Endodermal cell (in vitro differentiated cells): ENCODE data around the gene HMG20B. TPM values are rescaled to one million over a fixed set of nuclear protein-coding genes. Genes with fewer than 3 reads are reported as not detected.
"Not testable (repeated sequence)": the region's sequence is repeated elsewhere in the genome, so short reads cannot be mapped to it uniquely, and the experiment has no call there.

Experiments used
- DNase-seq: peaks from one replicate; pipeline ENCODE4 v3.0.0-alpha.2; 2017
- H3K27ac ChIP-seq: 2 replicates; pipeline ENCODE4 v1.5.1; 2013; ENCODE audit warnings: mild to moderate bottlenecking, low read depth, low read length, moderate library complexity
- H3K27me3 ChIP-seq: 2 replicates; pipeline ENCODE4 v1.6.1; 2013; ENCODE audit warnings: mild to moderate bottlenecking, low read length, moderate library complexity; ENCODE audit not compliant: insufficient read depth, control insufficient read depth, poor library complexity, severe bottlenecking
- H3K36me3 ChIP-seq: 2 replicates; pipeline ENCODE4 v1.7.0; 2013; ENCODE audit warnings: mild to moderate bottlenecking, low read length, moderate library complexity; ENCODE audit not compliant: control insufficient read depth, insufficient read depth
- H3K4me1 ChIP-seq: one replicate; pipeline ENCODE4 v1.7.0; 2013; ENCODE audit warnings: low read length; ENCODE audit not compliant: control insufficient read depth, insufficient read depth
- H3K4me3 ChIP-seq: 2 replicates; pipeline ENCODE4 v1.5.1; 2013; ENCODE audit warnings: mild to moderate bottlenecking, low read length, moderate library complexity
- H3K9ac ChIP-seq: 2 replicates; pipeline ENCODE4 v1.6.1; 2013; ENCODE audit warnings: mild to moderate bottlenecking, low read length, moderate library complexity; ENCODE audit not compliant: poor library complexity, severe bottlenecking; ENCODE audit errors: extremely low read depth
- H3K9me3 ChIP-seq: 2 replicates; pipeline ENCODE4 v1.6.1; 2013; ENCODE audit warnings: mild to moderate bottlenecking, low read length, moderate library complexity; ENCODE audit not compliant: control insufficient read depth
- H3K27ac Mint-ChIP-seq: 2 replicates; pipeline ENCODE4 v1.8.0; 2020; ENCODE audit warnings: mixed read lengths
- H3K27me3 Mint-ChIP-seq: 2 replicates; pipeline ENCODE4 v1.8.0; 2021; ENCODE audit warnings: mild to moderate bottlenecking, mixed read lengths; ENCODE audit not compliant: insufficient read depth
- H3K36me3 Mint-ChIP-seq: 2 replicates; pipeline ENCODE4 v1.8.0; 2020; ENCODE audit warnings: low read depth, mixed read lengths
- H3K4me1 Mint-ChIP-seq: 2 replicates; pipeline ENCODE4 v1.8.0; 2020; ENCODE audit warnings: mixed read lengths
- H3K4me3 Mint-ChIP-seq: 2 replicates; pipeline ENCODE4 v1.8.0; 2020; ENCODE audit warnings: mild to moderate bottlenecking, moderate library complexity, mixed read lengths
- H3K9me3 Mint-ChIP-seq: 2 replicates; pipeline ENCODE4 v1.8.0; 2020; ENCODE audit warnings: mild to moderate bottlenecking, mixed read lengths
- CTCF ChIP-seq: fragments of 200-600 bp; sonication (generic); conservative IDR thresholded peaks from 2 replicates; pipeline ENCODE4 v1.5.0; 2021; ENCODE audit warnings: antibody characterized with exemption, mild to moderate bottlenecking
- WGBS, 2 experiments: methylation state at CpG; one replicate each; pipeline versions ENCODE4 v1.1.5 to v1.1.7; 2013; ENCODE audit warnings: missing lambda C conversion rate in 2 of 2, mixed read lengths in 1 of 2; ENCODE audit not compliant: insufficient coverage in 1 of 2, insufficient read length in 1 of 2; 5-methylcytosine and 5-hydroxymethylcytosine counted together
- total RNA-seq, 2 donors: library from RNA; stranded (reverse); fragmentation: NEBNext Ultra II Directional in 1 of 2; extraction: Animal tissue kit (Norgen Biotek cat#: 25700) in 1 of 2; gene quantifications; 2 replicates in 1 of 2; 3 replicates in 1 of 2; pipeline ENCODE4 v1.2.1, GENCODE V29; 2021

Gene HMG20B
- total RNA-seq, 2 donors from 2014 or later = 80.7 to 102 TPM

GRCh38 chr19:3557461-3558248 lies 15.1 kb upstream of the HMG20B start, which contains the start of gene MFSD12:
Gene MFSD12 (minus strand): TSS chr19:3557586. CDS start chr19:3557403, 183 bp downstream.
- Mint-ChIP-seq H3K27ac (peak within 1 kb of the TSS; percentile 88), H3K4me1 (peaks cover 4% of the 10 kb centered on the region), H3K4me3 (peak within 1 kb of the TSS; percentile 73), H3K36me3 (peaks cover 2% of the 10 kb centered on the region), H3K9me3 (no peaks in the 10 kb centered on the region), H3K27me3 (peaks cover 24% of the 10 kb centered on the region)
- Histone ChIP-seq H3K4me3 (peak within 1 kb of the TSS; percentile 85), H3K27me3 (no peaks in the 10 kb centered on the region), H3K9me3 (no peaks in the 10 kb centered on the region), H3K9ac (peak within 1 kb of the TSS; percentile 38), H3K4me1 (no peaks in the 10 kb centered on the region), H3K36me3 (no peaks in the 10 kb centered on the region), H3K27ac (no peak within 1 kb of the TSS)
- no peak for TF ChIP-seq CTCF
- WGBS, 2 experiments = 1 to 2% methylated on average over 32 to 81 of the region's 81 CpGs
- peak; percentile 96 for DNase-seq

DNA sequence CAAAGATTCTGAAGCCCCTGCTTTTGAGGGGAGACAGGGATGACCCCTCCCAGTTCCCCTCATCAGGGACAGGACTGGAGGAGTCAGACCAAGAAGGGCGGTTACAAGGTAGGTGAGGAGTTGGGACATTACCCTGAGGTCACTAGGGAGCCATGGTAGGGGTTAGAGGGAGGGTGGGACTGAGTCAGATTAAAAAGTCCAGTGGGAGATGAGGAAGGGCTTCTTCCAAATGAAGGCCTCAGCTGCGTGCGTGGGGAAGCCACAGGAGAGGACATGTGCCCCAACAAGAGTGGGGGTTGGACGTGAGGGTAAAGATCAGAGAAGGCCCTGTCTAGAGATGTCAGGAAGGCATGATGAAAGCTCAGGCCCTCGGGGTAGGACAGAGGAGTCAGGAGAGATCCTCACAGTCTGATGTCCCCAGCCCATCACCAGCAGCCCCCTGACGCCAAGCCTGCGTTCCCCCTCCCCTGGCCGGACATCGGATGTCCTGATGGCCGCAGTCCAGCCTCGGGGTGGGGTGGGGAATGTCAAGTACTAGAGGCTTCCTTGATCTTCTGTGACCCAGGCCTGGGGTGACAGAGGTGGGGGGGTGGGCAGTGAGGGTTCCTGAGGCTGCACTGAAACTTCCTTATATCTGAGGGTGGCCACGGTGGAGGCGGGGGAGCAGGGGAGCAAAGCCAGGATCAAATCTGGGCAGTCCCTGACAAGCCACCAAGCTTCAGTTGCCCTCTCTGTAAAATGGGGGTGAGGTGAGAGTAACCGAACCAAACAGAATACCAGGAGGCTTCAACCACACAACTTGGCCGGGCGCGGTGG lies 8.8 kb upstream of the HMG20B start:
- Histone ChIP-seq H3K9ac (no peak overlapping the region), H3K27me3 (no peaks in the 10 kb centered on the region), H3K4me1 (no peaks in the 10 kb centered on the region), H3K9me3 (no peaks in the 10 kb centered on the region), H3K27ac (no peak overlapping the region), H3K36me3 (no peaks in the 10 kb centered on the region), H3K4me3 (no peak overlapping the region)
- Mint-ChIP-seq H3K27ac (no peak overlapping the region), H3K9me3 (no peaks in the 10 kb centered on the region), H3K4me1 (no peaks in the 10 kb centered on the region), H3K36me3 (no peaks in the 10 kb centered on the region), H3K4me3 (no peak overlapping the region), H3K27me3 (peaks cover 17% of the 10 kb centered on the region)
- 91 to 92% methylated on average over 8 to 17 of the region's 17 CpGs for WGBS, 2 experiments
- no peak for TF ChIP-seq CTCF
- no peak for DNase-seq

DNA sequence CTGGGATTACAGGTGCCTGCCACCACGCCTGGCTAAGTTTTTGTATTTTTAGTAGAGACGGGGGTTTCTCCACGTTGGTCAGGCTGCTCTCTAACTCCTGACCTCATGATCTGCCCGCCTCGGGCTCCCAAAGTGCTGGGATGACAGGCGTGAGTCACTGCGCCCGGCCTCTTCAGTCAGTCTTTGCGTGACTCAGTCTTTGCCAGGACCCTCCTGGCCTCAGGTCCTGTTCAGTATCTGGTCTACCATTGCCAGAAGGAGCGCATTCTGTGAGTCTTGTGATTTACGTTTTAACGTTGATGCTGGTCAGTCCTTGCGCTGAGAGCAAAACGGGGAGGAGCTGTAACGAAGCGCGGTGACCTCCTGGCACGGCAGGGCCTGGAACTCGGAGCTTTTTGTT lies 7.6 kb upstream of the HMG20B start:
- Mint-ChIP-seq H3K27me3 (peaks cover 13% of the 10 kb centered on the region), H3K36me3 (no peaks in the 10 kb centered on the region), H3K27ac (no peak overlapping the region), H3K9me3 (no peaks in the 10 kb centered on the region), H3K4me1 (no peaks in the 10 kb centered on the region), H3K4me3 (no peak overlapping the region)
- no peak for DNase-seq
- Histone ChIP-seq H3K36me3 (no peaks in the 10 kb centered on the region), H3K27me3 (no peaks in the 10 kb centered on the region), H3K9ac (no peak overlapping the region), H3K4me1 (no peaks in the 10 kb centered on the region), H3K4me3 (no peak overlapping the region), H3K27ac (no peak overlapping the region), H3K9me3 (no peaks in the 10 kb centered on the region)
- WGBS, 2 experiments = 82 to 83% methylated on average over 13 to 19 of the region's 19 CpGs
- TF ChIP-seq CTCF = no peak

GRCh38 chr19:3570042-3570441 lies 2.7 kb upstream of the HMG20B start:
- not testable (repeated sequence) for H3K4me3 ChIP-seq, H3K4me3 Mint-ChIP-seq, H3K27ac Mint-ChIP-seq, DNase-seq, H3K36me3 Mint-ChIP-seq, H3K9ac ChIP-seq, H3K9me3 Mint-ChIP-seq, H3K4me1 Mint-ChIP-seq, H3K27me3 Mint-ChIP-seq, H3K36me3 ChIP-seq, H3K27ac ChIP-seq, H3K27me3 ChIP-seq, H3K9me3 ChIP-seq, H3K4me1 ChIP-seq
- 93 to 100% methylated on average over 4 to 11 of the region's 11 CpGs for WGBS, 2 experiments
